KBM-7 (cell line): ENCODE measurements around the gene EPB41L4B.

ENCODE experiments used
- DNase-seq: peaks from one replicate; pipeline ENCODE4 v3.0.0-alpha.2; 2015
- in situ Hi-C: fragments of 300-500 bp; cut with MboI; formaldehyde crosslinking; loops from 2 replicates; pipeline ENCODE4 v1.14.3; 2020; ENCODE audit warnings: low sequenced_read_pairs, low pct_unique_long_range_greater_than_20kb, mixed read lengths

The EPB41L4B gene

DNA sequence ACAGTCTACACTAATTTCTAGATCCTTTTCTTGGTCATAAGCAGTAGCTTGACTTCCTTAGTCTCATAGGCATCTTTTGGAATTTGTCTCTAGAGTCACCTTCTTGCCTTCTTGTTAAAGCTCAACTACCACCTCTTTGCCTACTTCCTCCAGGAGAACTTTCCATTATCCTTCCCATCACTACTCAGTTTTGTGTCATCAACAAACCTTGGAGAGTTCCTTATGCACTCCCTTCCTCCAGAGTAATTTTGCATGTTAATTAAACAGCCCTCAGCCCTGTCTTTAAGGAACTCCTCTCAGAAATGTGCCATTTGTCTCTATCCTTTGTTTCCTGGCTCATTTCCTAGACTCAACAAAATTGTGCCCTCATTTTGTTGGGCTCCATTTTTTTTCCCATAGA is 4.2 kb upstream of the EPB41L4B start:
- DNase-seq = no peak
- in situ Hi-C loops = no loop called here

DNA sequence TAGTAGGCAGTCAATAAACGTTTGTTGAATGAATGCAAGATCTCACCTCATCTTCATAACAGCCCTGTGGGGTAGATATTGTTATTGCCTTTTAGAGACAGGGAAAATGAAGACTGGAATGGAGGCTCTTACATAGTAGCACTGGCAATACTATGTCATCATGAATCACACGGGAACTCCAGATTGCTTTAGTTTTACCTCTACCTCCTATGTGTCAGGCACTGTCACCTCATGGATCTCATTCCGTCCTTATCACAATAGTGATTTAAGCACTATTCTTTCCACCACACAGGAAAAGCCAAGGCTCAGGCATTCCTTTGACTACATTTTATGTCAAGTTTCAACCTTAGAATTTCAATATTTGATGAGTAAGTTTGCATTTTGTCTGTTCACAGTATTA is 2.9 kb upstream of the EPB41L4B start:
- in situ Hi-C loops = no loop called here
- DNase-seq = no peak

DNA sequence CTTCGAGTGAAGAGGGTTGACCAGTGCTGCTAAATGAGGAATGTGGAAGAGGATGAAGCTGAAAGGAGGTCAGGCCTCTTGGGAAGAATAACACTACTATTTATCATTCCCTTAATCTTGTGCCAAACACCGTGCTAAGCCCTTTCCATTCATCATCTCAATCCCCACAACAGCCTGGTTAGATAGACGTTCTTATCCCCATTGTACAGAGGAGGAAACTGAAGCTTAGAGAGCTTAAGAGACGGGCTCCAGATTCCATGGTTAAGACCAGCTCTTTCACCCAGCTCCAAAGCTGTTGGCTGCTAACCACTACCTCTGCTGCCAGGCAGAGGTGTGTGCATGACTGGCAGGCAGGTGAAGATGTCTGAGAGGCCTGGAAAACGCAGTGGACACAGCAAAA is 868 bp upstream of the EPB41L4B start:
- in situ Hi-C loops = no loop called here
- DNase-seq = no peak

DNA sequence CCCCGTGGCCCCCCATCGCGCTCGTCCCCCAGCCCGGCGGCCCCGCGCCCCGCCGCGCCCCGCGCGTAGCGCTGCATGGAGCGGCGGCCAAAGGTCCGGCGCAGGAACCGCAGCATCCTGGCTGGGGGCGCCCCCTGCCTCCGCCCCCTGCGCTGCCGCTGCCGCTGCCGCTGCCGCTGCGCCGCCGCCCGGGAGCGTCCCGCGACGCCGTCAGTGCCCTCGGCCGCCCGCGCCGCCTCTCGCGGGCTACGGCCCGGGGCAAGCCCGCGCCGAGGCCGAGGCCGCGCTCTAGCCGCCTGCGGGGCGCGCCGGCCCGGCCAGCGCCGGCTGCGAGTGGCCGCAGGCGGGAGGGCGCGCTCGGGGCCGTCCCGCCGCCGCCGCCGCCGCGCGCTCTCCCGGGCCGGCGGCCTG is 523 bp downstream of the EPB41L4B start:
- in situ Hi-C loops = no loop called here
- no peak for DNase-seq

DNA sequence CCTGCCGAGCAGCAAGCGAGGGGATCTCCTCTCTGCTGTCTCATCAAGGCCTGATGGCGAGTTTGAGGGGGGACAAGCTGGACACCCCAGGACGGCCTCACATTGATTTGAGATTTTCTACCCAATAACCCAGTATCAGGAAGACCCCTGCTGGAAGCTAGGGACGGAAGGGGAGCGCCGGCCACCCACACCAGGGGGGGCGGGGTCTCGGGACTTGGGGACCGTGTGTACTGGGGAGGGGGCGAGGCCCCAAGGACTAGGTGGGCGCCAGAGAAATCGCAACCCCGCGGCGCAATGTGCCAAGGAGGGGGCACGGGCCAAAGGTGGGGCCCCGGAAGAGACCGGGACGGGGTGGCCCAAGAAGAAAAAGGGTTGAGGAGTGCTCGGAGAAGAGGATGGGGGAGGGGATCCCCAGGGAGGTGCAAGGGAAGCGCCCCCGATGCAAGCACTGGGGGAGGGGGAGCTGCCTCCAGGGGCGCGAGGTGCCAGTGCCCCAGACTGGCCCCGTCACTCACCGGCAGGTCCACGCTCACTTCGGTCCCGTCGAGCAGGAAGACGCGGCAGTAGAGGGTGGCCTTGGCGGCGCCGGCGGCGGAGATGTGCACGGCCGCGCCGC is 1.1 kb downstream of the EPB41L4B start:
- no peak for DNase-seq
- in situ Hi-C loops = no loop called here

DNA sequence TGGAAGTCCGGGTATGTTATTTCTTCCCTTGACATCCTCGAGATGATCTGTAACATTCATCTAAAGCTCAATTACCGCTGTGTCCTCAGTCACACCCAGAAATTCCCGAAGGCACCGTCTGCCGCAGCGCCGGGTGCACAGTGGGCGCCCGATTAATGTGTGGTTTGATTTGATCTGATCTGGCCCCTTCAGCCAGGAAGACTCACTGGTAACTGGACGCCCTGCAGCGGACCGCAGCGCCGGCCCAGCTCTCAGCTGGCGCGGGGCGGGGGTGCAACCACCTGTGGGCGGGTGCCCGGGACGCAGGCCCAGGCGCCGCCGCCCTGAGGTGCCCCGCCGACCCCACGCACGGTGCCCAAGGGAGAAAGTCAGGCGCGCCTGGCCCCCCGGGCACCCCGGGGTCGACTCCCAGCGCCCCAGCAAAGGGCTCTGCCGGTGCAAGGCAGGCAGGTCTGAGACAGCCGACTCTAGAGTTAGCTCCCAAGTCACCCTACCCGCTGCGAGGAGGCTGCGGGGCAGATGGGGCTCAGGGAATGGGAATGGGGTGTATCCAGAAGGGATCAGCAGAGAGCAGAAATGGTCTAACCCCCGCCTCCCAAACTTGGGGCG is 1.7 kb downstream of the EPB41L4B start:
- in situ Hi-C loops = no loop called here
- DNase-seq = no peak

DNA sequence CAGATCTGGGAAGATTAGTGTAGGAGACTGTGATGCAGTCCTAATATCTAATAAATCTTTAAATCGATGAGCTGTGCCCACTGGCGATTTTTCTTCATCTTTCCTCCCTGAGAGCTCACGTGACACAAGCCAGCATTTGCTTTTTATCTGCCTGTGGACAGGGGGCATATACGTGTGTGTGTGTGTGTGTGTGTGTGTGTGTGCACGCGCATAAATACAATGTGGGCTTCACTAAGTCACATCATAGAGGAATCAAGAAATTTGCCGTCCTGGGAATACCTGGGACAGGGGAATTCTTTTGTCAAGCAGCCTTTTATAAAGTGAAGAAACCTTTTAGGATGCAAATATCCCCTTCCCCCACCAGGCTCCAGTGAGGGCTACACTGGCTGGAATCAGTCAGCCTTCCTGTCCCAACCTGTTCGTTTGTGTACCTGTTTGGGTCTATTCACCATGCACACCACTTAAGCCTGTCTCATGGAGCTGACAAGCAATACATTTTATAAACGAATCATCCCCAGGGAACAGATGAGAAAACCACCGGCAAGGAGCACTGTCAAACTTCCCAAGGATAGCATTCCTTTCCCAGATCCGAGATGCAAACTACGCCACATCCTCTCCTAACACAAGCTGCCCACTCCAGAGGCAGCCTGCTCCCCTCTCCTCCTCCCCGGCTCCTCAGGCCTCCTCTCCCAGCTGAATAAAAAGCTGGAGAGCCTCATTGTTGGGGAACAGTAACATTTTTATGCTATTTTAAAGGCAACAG is 2.7 kb downstream of the EPB41L4B start:
- in situ Hi-C loops = no loop called here
- DNase-seq = no peak

DNA sequence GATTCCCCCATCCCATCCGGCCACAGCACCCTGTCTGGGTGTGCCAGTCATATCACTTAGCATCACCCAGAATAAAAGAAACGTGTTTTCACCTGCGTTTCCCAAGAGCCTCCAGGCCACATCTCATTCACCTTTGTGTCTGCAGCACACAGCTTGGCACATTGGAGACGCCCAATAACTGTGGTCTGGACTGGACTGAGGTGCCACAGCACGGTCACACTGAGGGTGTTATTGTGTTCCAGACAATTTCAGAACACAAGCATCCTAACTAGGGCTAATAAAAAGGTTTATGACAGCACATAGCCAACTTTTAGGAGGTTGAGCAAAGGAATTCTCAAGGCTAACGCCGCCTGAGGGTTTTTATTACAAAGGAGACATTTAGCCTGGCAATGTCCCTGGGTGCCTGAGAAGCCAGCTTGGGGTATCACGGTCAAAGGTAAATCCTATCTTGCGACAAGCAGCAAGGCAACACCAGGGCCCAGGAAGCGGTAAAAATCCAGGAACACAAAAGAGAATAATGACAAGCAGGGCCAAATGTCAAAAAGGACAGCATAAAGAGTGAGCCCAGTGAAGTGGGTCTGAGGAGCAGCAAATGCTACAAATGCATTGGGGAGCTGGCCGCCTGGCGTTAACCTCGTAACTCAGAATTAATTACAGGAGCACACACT is 3.4 kb downstream of the EPB41L4B start:
- in situ Hi-C loops = no loop called here
- no peak for DNase-seq

DNA sequence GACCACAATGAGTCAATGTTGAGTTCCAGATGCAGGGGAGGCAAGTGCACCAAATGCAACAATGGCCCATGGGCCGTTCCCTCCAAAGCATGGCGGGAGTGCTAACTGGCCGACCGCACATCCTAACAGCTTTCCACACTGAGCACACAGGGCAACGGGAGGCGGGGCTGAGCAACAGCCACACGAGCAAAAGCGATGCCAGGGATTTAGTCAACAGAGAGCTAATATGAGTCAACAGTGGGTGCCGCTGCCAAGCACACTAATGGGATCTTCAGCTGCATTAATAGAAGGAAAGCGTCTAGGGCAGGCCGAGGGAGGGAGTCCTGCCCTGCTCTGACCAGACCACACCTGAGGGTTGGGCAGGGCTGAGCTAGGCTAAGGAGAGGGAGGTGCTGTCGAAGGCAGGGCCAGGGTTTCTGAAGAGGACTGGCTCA is 4.6 kb downstream of the EPB41L4B start:
- in situ Hi-C loops = no loop called here

DNA sequence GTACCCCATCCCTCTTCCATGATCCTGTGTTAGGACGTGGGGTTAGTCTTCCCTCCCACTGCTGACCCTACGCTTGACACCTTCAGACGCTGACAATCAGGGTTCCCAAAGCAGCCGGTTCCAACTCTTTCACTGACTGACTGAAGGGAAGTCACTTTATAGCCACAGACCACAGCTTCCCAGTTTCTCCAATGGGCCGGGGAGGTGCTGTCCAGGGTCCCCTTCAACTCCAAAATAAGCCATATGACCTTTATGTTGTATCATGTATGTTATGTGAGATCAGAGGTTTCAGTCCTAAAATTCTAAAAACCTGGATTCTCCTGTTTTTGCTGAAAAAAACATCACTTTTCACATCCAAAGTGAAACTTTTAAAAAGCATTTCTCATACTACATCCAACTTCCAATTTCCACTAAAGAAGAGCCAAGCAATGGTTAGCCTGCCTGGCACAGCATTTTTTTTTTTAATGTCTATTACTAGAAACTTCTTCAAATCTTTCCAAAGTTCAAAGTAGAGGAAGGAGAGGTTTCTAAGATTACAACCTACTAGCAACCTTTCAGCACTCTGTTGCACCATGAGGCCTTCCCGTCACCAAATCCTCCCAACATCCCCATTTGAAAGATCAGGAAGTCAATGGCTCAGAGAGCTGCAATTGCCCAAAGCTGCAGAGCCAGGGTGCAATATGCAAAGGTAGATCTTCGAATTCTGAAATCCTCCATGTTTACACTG is 5.2 kb downstream of the EPB41L4B start:
- DNase-seq = peak; percentile 27
- in situ Hi-C loops = no loop called here

More for the DNA sequence above, 4.6 kb downstream of the EPB41L4B start:
- DNase-seq = no peak

DNA sequence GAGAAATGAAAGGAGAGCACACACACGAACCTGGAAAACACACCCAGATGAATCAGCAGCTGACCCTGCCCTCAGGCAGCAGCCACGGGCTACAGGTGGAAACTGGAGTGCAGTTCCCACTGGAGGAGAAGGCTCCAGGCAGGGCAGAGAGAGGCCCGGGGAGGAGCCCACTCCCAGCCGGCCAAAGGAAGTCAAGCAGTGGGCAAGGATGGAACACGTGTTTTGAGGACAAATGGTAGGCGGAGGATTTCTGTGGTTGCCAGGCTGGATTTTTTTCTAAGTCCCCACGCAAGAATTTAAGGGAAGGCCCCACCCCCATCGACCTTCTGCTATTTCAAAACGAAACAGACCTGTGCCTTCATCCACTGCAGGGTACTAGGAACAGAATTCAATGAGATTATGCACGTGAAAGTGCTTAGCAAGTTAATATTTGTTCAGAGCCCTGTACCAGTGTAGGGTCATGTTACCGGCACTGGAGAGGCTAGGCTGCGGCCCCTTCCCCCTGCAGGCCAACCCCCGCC is 6.8 kb downstream of the EPB41L4B start:
- in situ Hi-C loops = no loop called here
- DNase-seq = no peak

DNA sequence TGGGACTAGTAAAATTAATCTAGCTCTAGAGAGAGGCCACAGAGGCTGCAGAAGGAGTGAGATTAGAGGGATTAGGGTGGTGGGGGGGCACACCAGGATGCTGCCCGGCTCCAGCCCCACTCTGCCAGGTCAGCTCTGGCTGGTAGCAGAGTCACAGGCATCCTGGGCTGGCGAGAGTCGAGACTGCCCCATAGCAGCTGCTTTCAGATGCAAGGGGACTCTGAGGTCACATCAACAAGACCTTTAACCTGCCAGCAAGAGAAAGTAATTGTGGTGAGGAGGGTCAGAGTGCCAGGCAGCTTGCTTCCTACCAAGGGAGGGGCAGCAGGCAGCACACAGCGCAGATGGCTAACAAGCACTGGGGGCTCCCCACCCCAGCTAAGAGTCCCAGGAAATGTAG is 7.5 kb downstream of the EPB41L4B start:
- no peak for DNase-seq
- in situ Hi-C loops = no loop called here

DNA sequence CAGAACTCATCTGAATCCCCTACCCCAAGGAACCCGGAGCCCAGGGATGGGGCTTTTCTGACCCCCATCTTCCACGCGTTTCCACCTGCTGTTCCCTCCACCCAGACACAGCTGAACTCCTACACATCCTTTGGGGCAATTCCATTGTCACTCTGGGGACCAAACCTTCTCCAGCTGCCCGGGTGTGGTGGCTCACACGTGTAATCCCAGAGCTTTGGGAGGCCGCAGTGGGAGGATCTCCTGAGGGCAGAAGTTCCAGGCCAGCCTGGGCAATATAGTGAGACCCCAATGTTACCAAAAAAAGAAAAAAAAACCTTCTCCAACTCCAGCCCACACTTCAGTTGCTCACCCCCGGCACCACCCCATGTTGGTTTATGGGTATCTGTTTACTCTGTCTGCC is 8.1 kb downstream of the EPB41L4B start:
- no peak for DNase-seq
- in situ Hi-C loops = no loop called here

DNA sequence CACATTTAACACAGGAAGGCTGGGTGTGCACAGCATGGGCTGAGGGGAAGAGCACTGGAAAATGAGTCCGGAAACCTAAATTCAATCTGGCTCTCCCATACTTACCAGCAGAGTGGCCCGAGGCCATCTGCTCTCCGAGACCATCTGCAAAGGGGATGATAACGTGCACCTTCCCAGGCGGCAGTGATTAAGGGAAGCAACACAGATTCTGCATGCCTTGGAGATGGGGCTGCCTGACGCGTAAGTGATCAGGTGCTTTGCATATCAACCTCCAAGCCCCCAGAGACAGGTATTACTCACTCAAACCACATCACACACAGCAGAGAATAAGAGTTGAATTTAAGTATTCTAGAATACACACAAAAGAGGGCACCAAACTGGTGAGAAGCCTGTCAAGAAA is 9.1 kb downstream of the EPB41L4B start:
- DNase-seq = no peak
- in situ Hi-C loops = no loop called here

DNA sequence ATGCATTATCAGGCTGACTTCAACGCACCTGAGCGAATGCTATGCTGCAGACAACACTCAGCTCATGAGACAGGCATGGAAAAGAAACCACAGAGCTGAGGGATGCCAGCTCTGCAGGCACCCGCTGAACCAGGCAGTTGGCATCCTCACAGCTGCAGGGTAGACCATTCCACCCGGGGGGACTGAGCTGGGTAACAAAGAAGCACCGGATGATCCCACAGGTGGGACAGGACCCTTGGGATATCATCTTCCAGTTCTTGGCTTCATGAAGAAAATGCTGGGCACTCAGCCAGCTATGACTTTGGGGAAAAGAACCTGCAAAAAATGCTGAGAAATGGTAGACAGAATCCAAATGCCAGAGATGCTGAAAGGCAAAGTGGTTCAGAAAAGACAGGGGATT is 9.6 kb downstream of the EPB41L4B start:
- in situ Hi-C loops = no loop called here
- DNase-seq = no peak

DNA sequence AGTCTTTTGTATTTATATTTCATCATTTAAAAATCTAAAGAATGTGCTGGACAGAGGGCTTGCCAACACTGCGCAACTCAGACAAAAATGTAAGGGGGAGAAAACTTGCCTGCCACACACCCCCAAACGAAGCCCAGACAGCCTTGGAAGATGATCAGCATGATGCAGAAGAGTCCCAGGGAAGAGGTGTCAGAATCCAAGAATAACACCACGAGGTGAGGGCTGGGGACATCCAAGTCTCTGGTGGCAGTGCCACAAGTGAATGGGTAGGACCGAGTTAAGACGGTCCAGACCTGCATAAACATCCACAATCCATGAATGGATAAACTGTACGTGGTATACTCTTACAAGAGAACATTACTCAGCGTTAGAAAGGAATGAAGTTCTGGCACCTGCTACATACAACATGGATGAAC is 10.4 kb downstream of the EPB41L4B start:
- in situ Hi-C loops = no loop called here
- no peak for DNase-seq

DNA sequence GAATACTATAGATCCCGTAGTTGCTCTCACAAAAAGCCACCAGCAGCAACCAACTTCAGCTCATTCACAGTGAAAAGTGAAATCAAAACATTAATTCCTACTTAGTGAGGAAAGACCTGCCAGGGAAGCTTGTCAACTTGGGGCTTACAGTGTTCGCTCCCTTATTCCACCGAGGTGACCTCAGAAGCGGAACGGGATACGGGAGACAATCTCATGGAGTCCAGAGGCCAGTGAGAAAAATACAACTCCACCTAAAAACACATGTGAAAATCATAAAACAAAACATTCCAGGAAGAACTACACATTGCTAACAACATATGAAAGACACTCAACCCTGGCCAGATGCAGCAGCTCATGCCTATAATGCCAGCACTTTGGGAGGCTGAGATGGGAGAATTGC is 11.6 kb downstream of the EPB41L4B start:
- no peak for DNase-seq
- in situ Hi-C loops = no loop called here

DNA sequence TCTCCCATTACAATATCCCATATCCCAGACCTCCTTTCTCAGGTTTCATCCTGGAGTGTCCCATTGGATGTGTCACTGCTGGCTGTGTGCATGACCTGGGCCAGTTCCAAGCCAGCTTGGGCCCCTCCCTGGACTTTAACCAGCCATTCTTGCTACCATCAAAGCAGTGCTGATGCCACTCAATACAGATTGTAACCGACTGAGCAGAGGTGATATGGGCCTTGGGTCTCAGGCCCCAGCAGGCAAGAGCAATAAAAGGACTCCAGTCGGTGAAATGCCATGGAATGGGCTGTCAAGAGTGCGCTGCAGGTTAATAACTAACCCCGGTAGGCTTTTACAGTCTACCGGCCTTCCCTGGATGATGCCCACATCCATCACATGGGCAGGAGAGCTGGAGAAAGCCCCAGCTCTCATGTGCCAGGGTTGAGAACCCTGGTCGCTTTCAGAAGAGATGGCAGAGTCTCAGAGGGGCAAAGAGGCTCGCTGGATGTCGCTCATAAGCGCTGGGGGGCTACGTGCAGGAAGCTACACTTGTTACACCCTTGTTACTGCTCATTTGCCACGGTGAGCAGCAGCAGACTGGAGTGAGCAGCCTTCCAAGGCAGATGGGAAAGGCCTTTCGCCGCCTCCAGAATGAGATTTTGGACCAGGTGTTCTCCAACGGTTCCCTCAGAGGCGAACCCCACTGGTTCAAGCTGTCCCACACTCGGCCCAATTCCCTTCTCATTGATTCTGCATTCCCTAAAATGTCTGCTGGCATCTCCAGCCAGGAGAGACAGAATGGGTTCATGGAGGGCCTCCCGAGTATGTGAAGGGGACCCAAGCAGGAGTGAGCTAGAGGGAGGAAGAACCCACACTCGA is 13.2 kb downstream of the EPB41L4B start:
- in situ Hi-C loops = no loop called here
- DNase-seq = no peak
